IMR-90 (cell line): ENCODE data around the gene MFAP3L. TPM values are rescaled to one million over a fixed set of nuclear protein-coding genes. Genes with fewer than 3 reads are reported as not detected.

Source experiments
- ATAC-seq: fragments of 200-7000 bp; cut with Tn5 transposase; 2 replicates; pipeline ENCODE4 v1.9.1; 2020; ENCODE audit warnings: low read depth, mild to moderate bottlenecking, moderate library complexity
- BruUV-seq: library from RNA; stranded (reverse); fragments of 400-500 nt; replicated peaks from 2 replicates; lab custom pipeline; 2021; lab: Mats Ljungman, UMichigan
- CTCF ChIA-PET: fragments of 300-600 bp; formaldehyde crosslinking; extraction: SDS; loops from one replicate; lab custom pipeline; 2021; ENCODE audit warnings: antibody characterized with exemption; lab: Yijun Ruan, JAX
- POLR2A ChIA-PET: fragments of 300-600 bp; sonication (Branson Sonifier 250); formaldehyde crosslinking; loops from one replicate; lab custom pipeline; 2022; ENCODE audit warnings: antibody characterized with exemption; ENCODE audit not compliant: unreplicated experiment; lab: Charles Lee
- DNase-seq: peaks from one replicate; pipeline ENCODE4 v3.0.0; 2013
- H2AFZ ChIP-seq: replicated peaks from 2 replicates; pipeline ENCODE3; 2013; ENCODE audit warnings: low read length, mild to moderate bottlenecking; ENCODE audit not compliant: poor library complexity
- H2AK5ac ChIP-seq: 2 replicates; pipeline ENCODE4 v1.6.1; 2013; ENCODE audit warnings: low read depth, low read length, inconsistent platforms
- H2AK9ac ChIP-seq: replicated peaks from 2 replicates; pipeline ENCODE3; 2013; ENCODE audit warnings: mild to moderate bottlenecking, low read depth, low read length, moderate library complexity; ENCODE audit not compliant: poor library complexity
- H2BK120ac ChIP-seq: 2 replicates; pipeline ENCODE4 v1.6.1; 2013; ENCODE audit warnings: low read depth, low read length, inconsistent platforms
- H2BK15ac ChIP-seq: 3 replicates; pipeline ENCODE4 v1.6.1; 2013; ENCODE audit warnings: low read depth, low read length, inconsistent platforms
- H2BK20ac ChIP-seq: 2 replicates; pipeline ENCODE4 v1.6.1; 2013; ENCODE audit warnings: low read depth, mild to moderate bottlenecking, inconsistent platforms, low read length, moderate library complexity
- H2BK5ac ChIP-seq: 2 replicates; pipeline ENCODE4 v1.6.1; 2013; ENCODE audit warnings: mild to moderate bottlenecking, low read depth, low read length, inconsistent platforms; ENCODE audit not compliant: poor library complexity, severe bottlenecking
- H3K14ac ChIP-seq: replicated peaks from 2 replicates; pipeline ENCODE4 v1.6.1; 2013; ENCODE audit warnings: low read depth, low read length, inconsistent platforms
- H3K18ac ChIP-seq: 2 replicates; pipeline ENCODE4 v1.6.1; 2013; ENCODE audit warnings: low read depth, low read length, control low read depth
- H3K23ac ChIP-seq: 2 replicates; pipeline ENCODE4 v1.6.1; 2013; ENCODE audit warnings: low read depth, low read length, inconsistent platforms
- H3K27ac ChIP-seq: 2 replicates; pipeline ENCODE4 v1.5.1; 2013; ENCODE audit warnings: mild to moderate bottlenecking, control low read depth, low read length; ENCODE audit not compliant: insufficient read depth
- H3K27me3 ChIP-seq: 2 replicates; pipeline ENCODE4 v1.6.1; 2013; ENCODE audit warnings: low read length; ENCODE audit not compliant: control insufficient read depth, insufficient read depth
- H3K36me3 ChIP-seq: 2 replicates; pipeline ENCODE4 v1.6.1; 2013; ENCODE audit warnings: low read length, mixed read lengths; ENCODE audit not compliant: control insufficient read depth, insufficient read depth
- H3K4ac ChIP-seq: 2 replicates; pipeline ENCODE4 v1.6.1; 2013; ENCODE audit warnings: low read depth, low read length, inconsistent platforms
- H3K4me1 ChIP-seq: 2 replicates; pipeline ENCODE4 v1.6.1; 2013; ENCODE audit warnings: low read length, mixed read lengths; ENCODE audit not compliant: control insufficient read depth, insufficient read depth
- H3K4me2 ChIP-seq: 2 replicates; pipeline ENCODE4 v1.6.1; 2013; ENCODE audit warnings: low read depth, mild to moderate bottlenecking, control low read depth, low read length, moderate library complexity
- H3K4me3 ChIP-seq: 2 replicates; pipeline ENCODE4 v1.5.1; 2013; ENCODE audit warnings: low read depth, mild to moderate bottlenecking, control low read depth, low read length, moderate library complexity; ENCODE audit not compliant: insufficient read depth
- H3K56ac ChIP-seq: 2 replicates; pipeline ENCODE4 v1.6.1; 2013; ENCODE audit warnings: low read length, inconsistent platforms; ENCODE audit not compliant: insufficient read depth; ENCODE audit errors: extremely low read depth
- H3K79me1 ChIP-seq, 2 experiments: 2 replicates each; pipeline ENCODE4 v1.6.1; 2013; ENCODE audit warnings: low read length in 2 of 2, inconsistent platforms in 1 of 2, low read depth in 1 of 2
- H3K9ac ChIP-seq: 2 replicates; pipeline ENCODE4 v1.6.1; 2013; ENCODE audit warnings: low read depth, low read length, control low read depth
- H3K9me1 ChIP-seq: 2 replicates; pipeline ENCODE4 v1.6.1; 2013; ENCODE audit warnings: low read length, inconsistent platforms; ENCODE audit not compliant: insufficient read depth
- H3K9me3 ChIP-seq: 2 replicates; pipeline ENCODE4 v1.6.1; 2013; ENCODE audit warnings: low read length; ENCODE audit not compliant: control insufficient read depth, insufficient read depth
- H4K20me1 ChIP-seq: 2 replicates; pipeline ENCODE4 v1.6.1; 2013; ENCODE audit warnings: low read length, inconsistent platforms; ENCODE audit not compliant: insufficient read depth
- H4K5ac ChIP-seq: 2 replicates; pipeline ENCODE4 v1.6.1; 2013; ENCODE audit warnings: mild to moderate bottlenecking, low read depth, low read length, control low read depth
- H4K8ac ChIP-seq, 2 experiments: 2 replicates each; pipeline ENCODE4 v1.6.1; 2013; ENCODE audit warnings: low read depth in 2 of 2, low read length in 2 of 2, control low read depth in 1 of 2, inconsistent platforms in 1 of 2
- H4K91ac ChIP-seq: 2 replicates; pipeline ENCODE4 v1.6.1; 2013; ENCODE audit warnings: low read depth, low read length, inconsistent platforms; ENCODE audit not compliant: insufficient read depth
- BHLHE40 ChIP-seq: fragments of 150-350 bp; IDR thresholded peaks from 2 replicates; pipeline ENCODE4 v1.6.1; 2016; ENCODE audit warnings: mild to moderate bottlenecking, low read depth, low read length
- CEBPB ChIP-seq: IDR thresholded peaks from 2 replicates; pipeline ENCODE4 v1.6.1; 2012; ENCODE audit warnings: low read depth, low read length, improper control_type of control experiment
- ELK1 ChIP-seq: fragments of 150-350 bp; IDR thresholded peaks from 2 replicates; pipeline ENCODE4 v1.6.1; 2016; ENCODE audit warnings: low read depth, mild to moderate bottlenecking, low read length, moderate library complexity, borderline replicate concordance
- MAZ ChIP-seq: IDR thresholded peaks from 2 replicates; pipeline ENCODE4 v1.6.1; 2012; ENCODE audit warnings: low read depth, mild to moderate bottlenecking, low read length, improper control_type of control experiment, moderate library complexity, borderline replicate concordance
- POLR2A ChIP-seq: IDR thresholded peaks from 2 replicates; pipeline ENCODE4 v1.6.1; 2012; ENCODE audit warnings: mild to moderate bottlenecking, low read depth, low read length
- RAD21 ChIP-seq: IDR thresholded peaks from 2 replicates; pipeline ENCODE4 v1.6.1; 2012; ENCODE audit warnings: low read length, improper control_type of control experiment
- RCOR1 ChIP-seq: IDR thresholded peaks from 2 replicates; pipeline ENCODE4 v1.6.1; 2012; ENCODE audit warnings: mild to moderate bottlenecking, low read length, improper control_type of control experiment; ENCODE audit not compliant: insufficient replicate concordance
- WGBS, 2 experiments: methylation state at CpG; one replicate each; pipeline versions ENCODE4 v1.1.5 to v1.1.7; 2013; ENCODE audit warnings: missing lambda C conversion rate in 2 of 2; ENCODE audit not compliant: insufficient read length in 1 of 2; ENCODE audit errors: extremely low coverage in 2 of 2; 5-methylcytosine and 5-hydroxymethylcytosine counted together
- dilution Hi-C: fragments of 300-500 bp; cut with HindIII; formaldehyde crosslinking; loops from one replicate; pipeline ENCODE4 v1.14.3; 2018; ENCODE audit warnings: low sequenced_read_pairs; ENCODE audit not compliant: unreplicated experiment
- in situ Hi-C: fragments of 300-500 bp; cut with MboI; formaldehyde crosslinking; loops from 3 replicates; pipeline ENCODE4 v1.14.3; 2019; ENCODE audit warnings: low sequenced_read_pairs, inconsistent platforms, mixed read lengths
- intact Hi-C: fragments of 100-400 bp; cut with micrococcal nuclease; formaldehyde crosslinking; loops from 2 replicates; pipeline ENCODE4 v1.10.0; 2022
- polyA plus RNA-seq, 3 experiments: library from polyadenylated mRNA; depleted of rRNA; stranded (reverse); fragments of >200 nt; gene quantifications; 2 replicates each; pipeline ENCODE4 v1.2.3, GENCODE V29; 2012; ENCODE audit warnings: low replicate concordance in 1 of 3
- total RNA-seq: library from RNA; depleted of rRNA; stranded (reverse); fragments of >200 nt; gene quantifications from 2 replicates; pipeline ENCODE4 v1.2.3, GENCODE V29; 2012
- TF ChIP-seq, protein P1 (sequence below): fragments of 150-350 bp; IDR thresholded peaks from 2 replicates; pipeline ENCODE4 v1.6.1; 2017; ENCODE audit warnings: mild to moderate bottlenecking, antibody characterized with exemption, low read length, low read depth

MFAP3L gene
- total and polyA plus RNA-seq, 2 of the 4 experiments (the other 2 are of a cell fraction) = 0.22 to 0.36 TPM

DNA sequence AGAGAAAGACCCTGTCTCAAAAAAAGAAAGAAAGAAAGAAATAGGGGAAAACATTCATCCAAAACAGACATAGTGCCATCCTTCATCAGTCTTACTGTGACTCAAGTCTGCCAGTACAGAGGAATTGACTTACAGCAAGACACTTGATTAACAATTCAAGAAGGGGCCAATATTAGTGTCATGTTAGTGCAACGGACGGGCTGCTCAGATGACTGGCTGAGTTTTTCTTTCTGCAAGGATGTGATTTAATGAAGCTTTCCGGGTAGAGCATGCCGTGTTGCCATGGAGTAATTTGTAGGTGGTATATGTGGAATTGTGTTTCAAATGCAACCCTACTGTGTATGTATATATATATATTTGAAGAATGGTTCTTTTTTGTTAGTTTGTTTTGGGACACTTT is 12.6 kb upstream of the MFAP3L start:
- no peak overlapping the region for H3K9ac ChIP-seq

More for the DNA sequence above, 12.6 kb upstream of the MFAP3L start:
- Histone ChIP-seq H3K27me3 (peaks cover 8% of the 10 kb centered on the region), H3K27ac (no peak overlapping the region), H4K5ac (no peak overlapping the region), H2BK15ac (no peak overlapping the region), H4K8ac (no peak overlapping the region), H2AK5ac (no peak overlapping the region), H3K14ac (no peak overlapping the region), H3K4me1 (no peaks in the 10 kb centered on the region), H2BK120ac (no peak overlapping the region), H3K9me3 (no peaks in the 10 kb centered on the region), H2BK5ac (no peak overlapping the region), H4K91ac (no peak overlapping the region), H3K4ac (no peak overlapping the region), H3K79me1 (no peaks in the 10 kb centered on the region), H2AFZ (no peak overlapping the region), H2BK20ac (no peak overlapping the region), H3K18ac (no peak overlapping the region), H3K23ac (no peak overlapping the region), H3K4me3 (no peak overlapping the region), H3K4me2 (no peak overlapping the region), H3K56ac (no peak overlapping the region), H2AK9ac (no peak overlapping the region), H3K9me1 (no peaks in the 10 kb centered on the region), H3K36me3 (no peaks in the 10 kb centered on the region), H4K20me1 (no peaks in the 10 kb centered on the region)
- WGBS, 2 experiments = 100% methylated on average over 2 of the region's 4 CpGs; no CpG with 5 or more reads in 1 of the 2 experiments
- BruUV-seq = no TSS peak
- ATAC-seq (no peak), DNase-seq (no peak)
- dilution Hi-C loops = no loop called here
- ChIA-PET CTCF (no interaction called here), POLR2A (no interaction called here)
- TF ChIP-seq CEBPB (no peak), BHLHE40 (no peak), RCOR1 (no peak), MAZ (no peak), POLR2A (no peak), RAD21 (no peak), ELK1 (no peak)
- TF ChIP-seq, protein P1, sequence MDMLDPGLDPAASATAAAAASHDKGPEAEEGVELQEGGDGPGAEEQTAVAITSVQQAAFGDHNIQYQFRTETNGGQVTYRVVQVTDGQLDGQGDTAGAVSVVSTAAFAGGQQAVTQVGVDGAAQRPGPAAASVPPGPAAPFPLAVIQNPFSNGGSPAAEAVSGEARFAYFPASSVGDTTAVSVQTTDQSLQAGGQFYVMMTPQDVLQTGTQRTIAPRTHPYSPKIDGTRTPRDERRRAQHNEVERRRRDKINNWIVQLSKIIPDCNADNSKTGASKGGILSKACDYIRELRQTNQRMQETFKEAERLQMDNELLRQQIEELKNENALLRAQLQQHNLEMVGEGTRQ = no peak
- intact Hi-C loops = no loop called here
- in situ Hi-C loops = no loop called here
